Fibroblast of skin of back (primary cell): ENCODE measurements around the gene CPXM1. TPM values are rescaled to one million over a fixed set of nuclear protein-coding genes. Genes with fewer than 3 reads are reported as not detected.
"Not testable (repeated sequence)": the region's sequence is repeated elsewhere in the genome, so short reads cannot be mapped to it uniquely, and the experiment has no call there.

Experiments
- DNase-seq: peaks from one replicate; pipeline ENCODE4 v3.0.0-alpha.2; 2013
- polyA plus RNA-seq, 2 experiments: library from polyadenylated mRNA; unstranded; fragments of 120-200 nt; gene quantifications; one replicate each; pipeline ENCODE4 v1.2.1, GENCODE V29; 2013; ENCODE audit not compliant: insufficient read length in 2 of 2

Gene CPXM1
- 1.2 TPM for polyA plus RNA-seq (2013, experiment 1 of 2; ENCODE audit: insufficient read length)
- 0.84 TPM for polyA plus RNA-seq (2013, experiment 2 of 2; ENCODE audit: insufficient read length)

DNA sequence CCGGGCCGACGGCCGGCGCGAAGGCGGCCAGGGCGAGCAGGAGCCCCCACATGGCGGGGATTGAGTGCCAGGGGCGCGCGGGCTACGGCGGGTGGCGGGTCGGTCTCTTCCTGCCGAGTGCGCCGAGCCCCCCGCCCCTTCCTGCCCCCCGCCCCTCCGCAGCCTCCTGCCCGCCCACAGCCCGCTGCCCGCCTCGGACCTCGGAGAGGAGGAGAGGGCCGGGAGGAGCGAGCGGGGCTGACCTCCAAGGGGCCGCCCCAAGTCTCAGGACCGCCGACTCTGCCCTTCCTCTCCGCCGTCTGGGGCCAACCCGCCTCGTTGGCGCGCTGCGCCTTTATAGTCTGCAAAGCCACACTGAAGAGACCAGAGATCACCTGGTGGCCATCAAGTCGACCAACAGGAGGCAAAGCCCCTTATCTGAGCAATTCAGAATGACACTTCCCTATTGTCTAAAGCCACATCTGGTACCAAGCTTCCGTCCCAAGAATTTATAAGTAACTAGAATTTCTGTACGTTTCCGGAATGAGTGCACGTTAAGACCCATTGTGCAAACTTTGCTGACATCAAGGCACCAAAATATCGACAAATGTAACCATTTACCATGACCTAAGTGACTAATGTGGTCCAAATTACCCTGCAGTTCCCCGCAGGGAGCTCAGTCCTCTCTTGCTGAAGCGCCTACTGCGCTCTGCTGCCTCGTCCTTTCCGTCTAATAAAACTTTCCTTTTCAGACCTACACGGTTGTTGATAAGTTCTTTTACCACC lies at the start of gene CPXM1:
TSS of gene CPXM1 (minus strand) at position 107 of the 765 bp plus-strand sequence. CDS start at position 52, 55 bp downstream.
- no peak for DNase-seq

DNA sequence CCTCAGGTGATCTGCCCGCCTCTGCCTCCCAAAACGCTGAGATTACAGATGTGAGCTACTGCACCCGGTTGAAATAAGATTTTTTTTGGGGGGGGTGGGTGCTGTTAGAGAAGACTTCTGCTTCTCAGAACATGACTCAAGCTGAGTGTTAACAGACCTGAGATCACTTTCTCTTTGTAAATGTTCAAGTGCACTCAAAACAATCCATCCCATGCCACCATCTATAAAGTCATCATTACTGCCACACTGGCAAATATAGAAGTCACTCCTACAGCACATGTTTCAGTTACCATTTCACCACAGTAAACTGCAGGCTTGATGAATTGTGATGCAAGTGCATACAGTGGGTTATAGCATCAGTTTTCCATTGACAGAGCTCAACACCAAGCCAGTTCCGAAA lies 49.1 kb upstream of the CPXM1 start:
- no peak for DNase-seq

- no peak for DNase-seq
Measured at GRCh38 chr20:2847802-2848201, 47.4 kb upstream of the CPXM1 start.

- DNase-seq, result no peak
Measured at GRCh38 chr20:2846698-2847097, 46.3 kb upstream of the CPXM1 start.

- no peak for DNase-seq
Measured at GRCh38 chr20:2845607-2846006, 45.2 kb upstream of the CPXM1 start.

DNA sequence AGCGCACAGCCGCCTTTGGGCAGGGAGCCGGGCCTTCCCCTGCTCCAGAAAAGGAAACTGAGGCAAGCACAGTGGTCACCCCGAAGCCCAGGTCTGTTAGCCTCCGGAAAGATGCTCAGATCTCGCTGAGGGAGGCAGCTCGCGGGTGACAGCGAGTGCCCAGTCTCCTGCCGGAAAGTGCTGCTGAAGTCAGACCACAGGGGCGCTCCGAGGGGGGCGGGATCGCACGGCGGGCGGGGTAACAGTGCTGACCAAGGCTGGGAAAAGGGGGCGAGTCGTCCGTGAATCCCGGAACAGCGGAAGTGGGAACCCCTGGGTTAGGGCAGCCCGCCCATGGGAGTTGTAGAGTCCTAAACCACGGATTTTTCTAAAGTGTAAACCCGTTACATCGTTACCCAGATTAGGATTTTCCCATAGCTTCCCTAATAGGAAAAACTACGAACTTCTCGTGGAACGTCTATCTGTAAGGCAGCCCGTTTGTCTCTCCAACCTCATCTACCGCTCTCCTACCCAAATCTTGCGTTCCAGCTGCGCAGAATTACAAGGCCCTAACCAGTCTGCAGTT lies 40.6 kb upstream of the CPXM1 start:
- DNase-seq, result peak; percentile 74

DNA sequence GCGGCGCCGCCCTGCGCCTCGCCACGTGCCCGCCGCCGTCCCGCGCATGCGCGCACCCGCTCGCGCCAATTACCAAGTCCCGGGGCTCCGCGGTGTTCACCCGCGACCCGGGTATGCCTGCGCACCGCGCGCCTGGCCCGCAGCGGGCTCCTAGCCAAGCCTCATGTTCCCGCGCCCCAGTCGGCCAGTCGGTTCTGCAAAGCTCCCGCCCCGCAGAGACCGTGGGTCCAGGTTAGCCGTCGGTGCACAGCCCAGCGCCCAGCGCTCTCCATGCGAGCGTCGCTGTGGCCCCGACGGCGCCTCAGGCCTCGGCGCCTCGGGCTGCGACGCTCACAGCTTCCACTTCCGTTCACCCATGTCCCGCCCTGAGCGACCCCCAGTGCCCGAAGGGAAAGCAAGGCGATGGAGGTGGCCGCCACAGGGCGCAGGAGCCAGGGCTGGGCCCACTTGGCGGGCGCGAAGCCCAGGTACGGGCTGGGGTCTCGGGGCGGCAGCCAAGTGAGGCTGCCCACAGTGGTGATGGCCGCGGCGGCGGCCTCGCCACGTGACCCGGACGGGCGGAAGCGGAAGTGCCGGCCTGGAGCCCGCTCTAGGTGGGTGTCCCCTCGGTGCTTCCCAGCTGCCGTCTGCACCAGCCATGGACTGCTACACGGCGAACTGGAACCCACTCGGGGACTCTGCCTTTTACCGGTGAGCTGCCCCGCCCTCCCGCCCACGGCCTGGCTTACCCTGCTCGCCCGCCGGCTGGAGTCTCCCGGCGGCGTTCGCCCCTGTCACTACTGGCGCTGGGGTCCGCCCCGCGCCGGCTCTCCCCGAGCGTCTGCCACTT lies 39.9 kb upstream of the CPXM1 start, which contains the start of the genes PCED1A and VPS16:
TSS of gene PCED1A (minus strand) at position 518 of the 829 bp plus-strand sequence. CDS start 743 bp downstream, outside the sequence.
TSS of gene VPS16 (plus strand) at position 608 of the 829 bp plus-strand sequence. CDS start at position 638, 30 bp downstream.
- peak; percentile 87 for DNase-seq

DNA sequence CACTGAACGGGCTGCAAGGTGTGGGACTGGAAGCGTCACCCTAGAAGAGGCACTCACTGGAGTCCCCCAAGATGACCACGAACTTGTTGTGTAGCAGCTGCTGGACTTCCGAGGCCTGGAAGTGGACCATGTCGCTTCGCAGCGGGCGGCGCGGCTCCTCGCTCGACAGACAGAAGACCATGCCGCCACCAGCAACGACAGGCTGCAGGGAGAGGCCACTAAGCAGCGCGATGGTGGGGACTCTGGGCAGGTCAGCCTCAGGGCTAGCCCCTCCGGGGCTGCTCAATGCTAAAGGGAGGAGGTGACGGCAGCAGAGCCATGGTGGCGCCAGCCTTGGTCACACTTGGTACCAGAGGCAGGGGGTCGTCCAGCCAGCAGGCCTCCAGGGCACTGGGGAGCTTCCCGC lies 39.3 kb upstream of the CPXM1 start:
- DNase-seq, result no peak

- no peak for DNase-seq
Measured at GRCh38 chr20:2838847-2839671, 38.6 kb upstream of the CPXM1 start.

GRCh38 chr20:2838170-2838797 lies 37.9 kb upstream of the CPXM1 start:
- DNase-seq, result no peak

GRCh38 chr20:2837221-2837960 lies 37.0 kb upstream of the CPXM1 start:
- no peak for DNase-seq

- no peak for DNase-seq
Measured at GRCh38 chr20:2836035-2836434, 35.6 kb upstream of the CPXM1 start.

DNA sequence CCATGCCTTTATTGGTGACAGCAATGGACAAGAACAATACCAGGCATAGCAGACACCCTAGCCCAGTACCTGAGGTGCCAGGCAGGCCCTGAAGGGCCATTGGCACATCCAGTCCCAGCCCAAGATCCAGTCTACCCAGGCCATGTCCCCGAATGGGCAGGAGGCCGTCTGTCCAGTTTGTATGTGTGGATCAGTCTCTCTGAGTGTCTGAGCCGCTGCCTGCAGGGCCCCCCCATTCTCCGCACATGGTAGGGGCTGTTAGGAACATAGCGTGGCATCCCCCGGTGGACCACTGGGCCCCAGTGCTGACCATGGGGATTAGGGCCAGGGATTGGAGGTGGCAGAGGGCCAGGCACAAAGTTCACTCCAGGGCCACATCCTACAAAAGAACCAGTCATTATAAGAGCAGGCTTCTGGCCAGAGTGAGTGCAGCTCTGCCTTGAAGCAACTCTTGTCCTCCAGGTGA lies 34.9 kb upstream of the CPXM1 start:
- DNase-seq, result no peak

GRCh38 chr20:2834401-2835110 lies 34.1 kb upstream of the CPXM1 start:
- DNase-seq, result no peak

DNA sequence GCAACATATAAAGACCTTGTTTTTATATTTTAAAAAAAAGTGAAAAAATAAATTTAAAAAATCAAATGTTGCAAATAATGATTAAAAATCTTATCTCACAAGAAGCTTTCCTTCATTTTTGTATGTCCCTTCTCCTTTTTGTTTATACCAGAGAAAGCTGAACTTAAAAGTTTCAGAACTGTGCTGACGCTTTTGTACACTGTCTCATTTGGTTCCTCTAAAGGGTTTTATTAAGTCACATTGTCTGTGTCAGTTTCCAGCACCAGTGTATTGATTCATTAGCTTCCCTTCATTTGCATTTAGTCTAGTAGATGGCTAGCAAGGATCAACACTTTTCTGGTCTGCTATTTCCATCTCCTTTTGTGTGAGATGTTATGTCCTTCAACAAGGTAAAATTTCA lies 33.3 kb upstream of the CPXM1 start:
- no peak for DNase-seq

DNA sequence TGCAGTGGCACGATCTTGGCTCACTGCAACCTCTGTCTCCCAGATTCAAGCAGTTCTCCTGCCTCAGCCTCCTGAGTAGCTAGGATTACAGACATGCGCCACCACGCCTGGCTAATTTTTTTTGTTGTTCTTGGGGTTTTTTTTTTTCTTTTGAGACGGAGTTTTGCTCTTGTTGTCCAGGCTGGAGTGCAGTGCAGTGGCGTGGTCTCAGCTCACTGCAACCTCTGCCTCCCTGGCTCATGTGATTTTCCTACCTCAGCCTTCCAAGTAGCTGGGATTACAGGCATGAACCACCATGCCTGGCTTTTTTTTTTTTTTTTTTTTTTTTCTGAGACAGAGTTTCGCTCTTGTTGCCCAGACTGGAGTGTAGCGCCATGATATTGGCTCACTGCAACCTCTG lies 30.8 kb upstream of the CPXM1 start:
- DNase-seq, result not testable (repeated sequence)

- DNase-seq, result no peak
Measured at GRCh38 chr20:2829376-2829775, 28.9 kb upstream of the CPXM1 start.

DNA sequence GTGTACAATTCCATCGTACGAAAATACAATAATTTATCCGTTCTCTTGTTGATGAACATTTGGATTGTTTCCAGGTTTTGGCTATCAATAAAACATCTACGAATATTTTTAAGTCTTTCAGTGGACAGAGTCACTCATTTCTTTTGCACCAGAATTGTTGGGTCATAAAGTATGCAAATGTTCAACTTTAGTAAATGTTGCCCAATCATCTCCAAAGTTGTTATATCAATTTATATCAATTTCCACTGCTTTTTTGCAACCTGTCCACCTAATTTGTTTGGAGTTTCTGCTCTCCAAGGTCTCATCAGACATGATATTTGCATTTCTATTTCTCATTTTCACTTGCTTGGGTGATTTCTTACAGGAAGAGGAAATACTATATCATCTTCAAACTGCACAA lies 26.2 kb upstream of the CPXM1 start:
- no peak for DNase-seq

GRCh38 chr20:2825761-2826160 lies 25.3 kb upstream of the CPXM1 start:
- no peak for DNase-seq

GRCh38 chr20:2822073-2822472 lies 21.6 kb upstream of the CPXM1 start:
- DNase-seq, result no peak
